Measurements from ENCODE around the gene DISP1.

The DISP1 gene

GRCh38 chr1:222772996-222773379, 41.9 kb upstream of the DISP1 start:
- no peak overlapping the region for H3K27ac Mint-ChIP-seq
- no peak overlapping the region for H3K4me3 Mint-ChIP-seq
- peaks cover 26% of the 10 kb centered on the region for H3K9me3 Mint-ChIP-seq
- peaks cover 4% of the 10 kb centered on the region for H3K27me3 Mint-ChIP-seq (ENCODE audit: low read depth, poor library complexity)
- DNase-seq: no peak
- no peaks in the 10 kb centered on the region for H3K36me3 Mint-ChIP-seq (ENCODE audit: low read depth)
- H3K4me1 Mint-ChIP-seq: no peaks in the 10 kb centered on the region
- TF ChIP-seq, protein P1, sequence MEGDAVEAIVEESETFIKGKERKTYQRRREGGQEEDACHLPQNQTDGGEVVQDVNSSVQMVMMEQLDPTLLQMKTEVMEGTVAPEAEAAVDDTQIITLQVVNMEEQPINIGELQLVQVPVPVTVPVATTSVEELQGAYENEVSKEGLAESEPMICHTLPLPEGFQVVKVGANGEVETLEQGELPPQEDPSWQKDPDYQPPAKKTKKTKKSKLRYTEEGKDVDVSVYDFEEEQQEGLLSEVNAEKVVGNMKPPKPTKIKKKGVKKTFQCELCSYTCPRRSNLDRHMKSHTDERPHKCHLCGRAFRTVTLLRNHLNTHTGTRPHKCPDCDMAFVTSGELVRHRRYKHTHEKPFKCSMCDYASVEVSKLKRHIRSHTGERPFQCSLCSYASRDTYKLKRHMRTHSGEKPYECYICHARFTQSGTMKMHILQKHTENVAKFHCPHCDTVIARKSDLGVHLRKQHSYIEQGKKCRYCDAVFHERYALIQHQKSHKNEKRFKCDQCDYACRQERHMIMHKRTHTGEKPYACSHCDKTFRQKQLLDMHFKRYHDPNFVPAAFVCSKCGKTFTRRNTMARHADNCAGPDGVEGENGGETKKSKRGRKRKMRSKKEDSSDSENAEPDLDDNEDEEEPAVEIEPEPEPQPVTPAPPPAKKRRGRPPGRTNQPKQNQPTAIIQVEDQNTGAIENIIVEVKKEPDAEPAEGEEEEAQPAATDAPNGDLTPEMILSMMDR (IDR thresholded peaks at IDR 0.05): no peak

- TF ChIP-seq, protein P1 (IDR thresholded peaks at IDR 0.05): no peak
- Mint-ChIP-seq H3K4me1 (no peaks in the 10 kb centered on the region), H3K27ac (no peak overlapping the region), H3K36me3 (ENCODE audit: low read depth) (no peaks in the 10 kb centered on the region), H3K9me3 (no peaks in the 10 kb centered on the region), H3K27me3 (ENCODE audit: low read depth, poor library complexity) (peaks cover 9% of the 10 kb centered on the region), H3K4me3 (no peak overlapping the region)
- no peak for DNase-seq
Observed at GRCh38 chr1:222777463-222777862, 37.4 kb upstream of the DISP1 start.

- TF ChIP-seq, protein P1 (IDR thresholded peaks at IDR 0.05): no peak
- Mint-ChIP-seq H3K27ac (no peak overlapping the region), H3K4me1 (no peaks in the 10 kb centered on the region)
Observed at GRCh38 chr1:222777977-222778376, 36.9 kb upstream of the DISP1 start.

GRCh38 chr1:222781251-222781650, 33.6 kb upstream of the DISP1 start:
- DNase-seq: no peak
- Mint-ChIP-seq H3K27me3 (ENCODE audit: low read depth, poor library complexity) (peaks cover 8% of the 10 kb centered on the region), H3K9me3 (no peaks in the 10 kb centered on the region), H3K27ac (no peak overlapping the region), H3K36me3 (ENCODE audit: low read depth) (no peaks in the 10 kb centered on the region), H3K4me3 (no peak overlapping the region), H3K4me1 (no peaks in the 10 kb centered on the region)
- TF ChIP-seq, protein P1 (IDR thresholded peaks at IDR 0.05): no peak

More at GRCh38 chr1:222777977-222778376, 36.9 kb upstream of the DISP1 start:
- peaks cover 9% of the 10 kb centered on the region for H3K27me3 Mint-ChIP-seq (ENCODE audit: low read depth, poor library complexity)
- DNase-seq: no peak
- no peaks in the 10 kb centered on the region for H3K9me3 Mint-ChIP-seq
- no peak overlapping the region for H3K4me3 Mint-ChIP-seq
- no peaks in the 10 kb centered on the region for H3K36me3 Mint-ChIP-seq (ENCODE audit: low read depth)

- no peaks in the 10 kb centered on the region for H3K9me3 Mint-ChIP-seq
- no peak overlapping the region for H3K27ac Mint-ChIP-seq
- H3K27me3 Mint-ChIP-seq (ENCODE audit: low read depth, poor library complexity): peaks cover 12% of the 10 kb centered on the region
- DNase-seq: no peak
- no peak overlapping the region for H3K4me3 Mint-ChIP-seq
- H3K36me3 Mint-ChIP-seq (ENCODE audit: low read depth): no peaks in the 10 kb centered on the region
- H3K4me1 Mint-ChIP-seq: no peaks in the 10 kb centered on the region
- TF ChIP-seq, protein P1 (IDR thresholded peaks at IDR 0.05): no peak
Observed at GRCh38 chr1:222783051-222783450, 31.8 kb upstream of the DISP1 start.

DNA sequence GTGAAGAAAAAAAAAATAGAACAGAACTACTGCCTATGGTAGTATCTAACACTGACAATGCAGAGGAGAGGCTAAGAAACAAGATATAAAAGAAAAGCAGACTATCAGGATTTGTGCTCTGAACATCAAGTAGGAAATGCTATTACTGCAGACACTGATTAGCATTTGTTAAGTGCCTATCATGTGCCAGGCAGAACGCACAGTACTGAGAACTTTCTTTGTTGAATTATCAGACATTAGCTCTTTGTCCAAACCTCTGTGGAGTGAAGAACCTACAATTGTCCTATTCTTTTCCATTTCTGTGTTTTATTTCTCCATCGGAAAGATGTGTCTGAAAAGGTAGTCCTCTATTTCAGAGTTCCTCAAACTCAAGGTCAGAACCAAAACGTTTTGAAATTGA, 30.5 kb upstream of the DISP1 start:
- TF ChIP-seq, protein P1 (IDR thresholded peaks at IDR 0.05): no peak
- Mint-ChIP-seq H3K36me3 (ENCODE audit: low read depth) (no peaks in the 10 kb centered on the region), H3K4me1 (no peaks in the 10 kb centered on the region)

More for the DNA sequence above, 30.5 kb upstream of the DISP1 start:
- DNase-seq: no peak
- Mint-ChIP-seq H3K27me3 (ENCODE audit: low read depth, poor library complexity) (peaks cover 12% of the 10 kb centered on the region), H3K9me3 (peaks cover 1% of the 10 kb centered on the region), H3K27ac (no peak overlapping the region), H3K4me3 (no peak overlapping the region)

Data from nephron progenitor cell (in vitro differentiated cells).